HEK293 (cell line): ENCODE results near the gene CCDC87.

ENCODE experiments used
- CTCF ChIP-seq: fragments of 450-650 bp; formaldehyde crosslinking; IDR thresholded peaks from 2 replicates; pipeline ENCODE4 v1.5.1; 2016; ENCODE audit warnings: missing biosample characterization, missing genetic modification characterization
- KLF1 ChIP-seq: fragments of 450-650 bp; formaldehyde crosslinking; IDR thresholded peaks from 2 replicates; pipeline ENCODE4 v1.5.1; 2016; ENCODE audit warnings: missing biosample characterization, missing genetic modification characterization
- RBAK ChIP-seq: fragments of 450-650 bp; formaldehyde crosslinking; IDR thresholded peaks from 2 replicates; pipeline ENCODE4 v1.5.1; 2016; ENCODE audit warnings: missing biosample characterization, missing genetic modification characterization
- ZNF239 ChIP-seq: fragments of 450-650 bp; formaldehyde crosslinking; IDR thresholded peaks from 2 replicates; pipeline ENCODE4 v1.5.1; 2016; ENCODE audit warnings: missing biosample characterization, missing genetic modification characterization
- ZNF248 ChIP-seq: fragments of 450-650 bp; formaldehyde crosslinking; IDR thresholded peaks from 2 replicates; pipeline ENCODE4 v1.5.1; 2017; ENCODE audit warnings: missing biosample characterization, missing genetic modification characterization
- ZNF274 ChIP-seq, 2 experiments: fragments of 200-500 bp in 1 of 2; fragments of 450-650 bp in 1 of 2; sonication (Bioruptor generic) in 1 of 2; formaldehyde crosslinking in 1 of 2; IDR thresholded peaks; 2 replicates each; pipeline versions ENCODE4 v1.5.1 to v1.6.1; 2014 to 2016; ENCODE audit warnings: borderline replicate concordance in 1 of 2, inconsistent platforms in 1 of 2, low read length in 1 of 2, missing biosample characterization in 1 of 2, missing genetic modification characterization in 1 of 2
- ZNF362 ChIP-seq: fragments of 450-650 bp; formaldehyde crosslinking; IDR thresholded peaks from 2 replicates; pipeline ENCODE4 v1.5.1; 2016; ENCODE audit warnings: missing biosample characterization, missing genetic modification characterization
- ZNF37A ChIP-seq: fragments of 450-650 bp; IDR thresholded peaks from 2 replicates; pipeline ENCODE4 v1.5.1; 2018; ENCODE audit warnings: missing biosample characterization, missing genetic modification characterization
- ZNF600 ChIP-seq: fragments of 450-650 bp; formaldehyde crosslinking; IDR thresholded peaks from 2 replicates; pipeline ENCODE4 v1.5.1; 2016; ENCODE audit warnings: missing biosample characterization, missing genetic modification characterization
- TF ChIP-seq, protein P1 (sequence below): fragments of 450-650 bp; formaldehyde crosslinking; IDR thresholded peaks from 2 replicates; pipeline ENCODE4 v1.5.1; 2016; ENCODE audit warnings: missing biosample characterization, missing genetic modification characterization, borderline replicate concordance
- TF ChIP-seq, protein P2 (sequence below): fragments of 450-650 bp; formaldehyde crosslinking; IDR thresholded peaks from 2 replicates; pipeline ENCODE4 v1.5.1; 2016; ENCODE audit warnings: missing biosample characterization, missing genetic modification characterization, low read depth

GRCh38 chr11:66628061-66628603, 35.3 kb upstream of the CCDC87 start:
- TF ChIP-seq CTCF (tag by site-specific recombination) (no peak), ZNF274 (IDR thresholded peaks at IDR 0.05; ENCODE audit: low read length) (no peak), ZNF274 (tag by site-specific recombination; IDR thresholded peaks at IDR 0.05; ENCODE audit: borderline replicate concordance) (no peak), ZNF362 (no peak), ZNF239 (no peak), KLF1 (tag by site-specific recombination) (no peak), RBAK (tag by site-specific recombination) (no peak), ZNF600 (tag by site-specific recombination) (no peak), ZNF37A (tag by site-specific recombination) (no peak), ZNF248 (tag by site-specific recombination) (no peak)
- TF ChIP-seq, protein P1, sequence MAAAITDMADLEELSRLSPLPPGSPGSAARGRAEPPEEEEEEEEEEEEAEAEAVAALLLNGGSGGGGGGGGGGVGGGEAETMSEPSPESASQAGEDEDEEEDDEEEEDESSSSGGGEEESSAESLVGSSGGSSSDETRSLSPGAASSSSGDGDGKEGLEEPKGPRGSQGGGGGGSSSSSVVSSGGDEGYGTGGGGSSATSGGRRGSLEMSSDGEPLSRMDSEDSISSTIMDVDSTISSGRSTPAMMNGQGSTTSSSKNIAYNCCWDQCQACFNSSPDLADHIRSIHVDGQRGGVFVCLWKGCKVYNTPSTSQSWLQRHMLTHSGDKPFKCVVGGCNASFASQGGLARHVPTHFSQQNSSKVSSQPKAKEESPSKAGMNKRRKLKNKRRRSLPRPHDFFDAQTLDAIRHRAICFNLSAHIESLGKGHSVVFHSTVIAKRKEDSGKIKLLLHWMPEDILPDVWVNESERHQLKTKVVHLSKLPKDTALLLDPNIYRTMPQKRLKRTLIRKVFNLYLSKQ (tag by site-specific recombination), result no peak
- TF ChIP-seq, protein P2, sequence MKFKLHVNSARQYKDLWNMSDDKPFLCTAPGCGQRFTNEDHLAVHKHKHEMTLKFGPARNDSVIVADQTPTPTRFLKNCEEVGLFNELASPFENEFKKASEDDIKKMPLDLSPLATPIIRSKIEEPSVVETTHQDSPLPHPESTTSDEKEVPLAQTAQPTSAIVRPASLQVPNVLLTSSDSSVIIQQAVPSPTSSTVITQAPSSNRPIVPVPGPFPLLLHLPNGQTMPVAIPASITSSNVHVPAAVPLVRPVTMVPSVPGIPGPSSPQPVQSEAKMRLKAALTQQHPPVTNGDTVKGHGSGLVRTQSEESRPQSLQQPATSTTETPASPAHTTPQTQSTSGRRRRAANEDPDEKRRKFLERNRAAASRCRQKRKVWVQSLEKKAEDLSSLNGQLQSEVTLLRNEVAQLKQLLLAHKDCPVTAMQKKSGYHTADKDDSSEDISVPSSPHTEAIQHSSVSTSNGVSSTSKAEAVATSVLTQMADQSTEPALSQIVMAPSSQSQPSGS (tag by site-specific recombination), result no peak
